Suprapubic skin (tissue), 4 donors: Measurements from ENCODE around the gene MAP1B.

Experiments
- CTCF ChIP-seq, 2 donors: fragments of 200-600 bp in 1 of 2; fragments of 450-650 bp in 1 of 2; sonication (generic) in 1 of 2; IDR thresholded peaks; one replicate each; pipeline ENCODE4 v1.5.1; 2016 to 2019; ENCODE audit warnings: antibody characterized with exemption in 2 of 2, mild to moderate bottlenecking in 1 of 2, moderate library complexity in 1 of 2
- EP300 ChIP-seq: sonication (generic); formaldehyde crosslinking; IDR thresholded peaks from one replicate; pipeline ENCODE4 v1.6.1; 2017; ENCODE audit warnings: antibody characterized with exemption
- POLR2A ChIP-seq, 2 donors: fragments of 450-650 bp; IDR thresholded peaks; one replicate each; pipeline ENCODE4 v1.6.1; 2017; ENCODE audit warnings: antibody characterized with exemption in 2 of 2, mild to moderate bottlenecking in 2 of 2, moderate library complexity in 2 of 2
- POLR2AphosphoS5 ChIP-seq, 3 donors: sonication (generic); formaldehyde crosslinking; IDR thresholded peaks; one replicate each; pipeline ENCODE4 v1.6.1; 2017; ENCODE audit warnings: antibody characterized with exemption in 3 of 3

DNA sequence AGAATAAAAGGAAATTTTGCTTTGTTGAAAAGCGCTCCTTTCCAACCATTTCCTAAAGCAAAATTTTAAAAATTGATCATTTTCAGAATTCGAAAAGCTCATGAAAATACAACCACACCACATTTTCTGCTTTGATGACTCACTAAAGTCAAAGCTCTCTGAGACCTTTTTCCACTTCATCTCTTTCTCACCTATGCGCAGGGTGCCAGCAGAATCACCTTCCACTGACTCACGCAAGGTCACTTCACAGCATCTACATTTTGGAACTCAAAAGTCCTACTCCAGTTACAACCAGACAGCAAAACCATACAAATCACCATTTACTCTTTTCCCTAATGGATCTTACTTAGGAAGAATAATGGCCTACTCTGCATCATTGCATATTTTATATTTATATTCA lies 106.2 kb downstream of the MAP1B start:
- TF ChIP-seq CTCF (IDR thresholded peaks at IDR 0.05) (no peak), EP300 (no peak), POLR2A (IDR thresholded peaks at IDR 0.05) (no peak), POLR2AphosphoS5 (IDR thresholded peaks at IDR 0.05) (no peak)
